A549 (cell line): ENCODE data around the gene CDC5L.

Experiments
- BHLHE40 ChIP-seq: IDR thresholded peaks from 2 replicates; pipeline ENCODE4 v1.6.1; 2012; ENCODE audit warnings: low read depth, low read length, inconsistent platforms
- CEBPB ChIP-seq, 2 experiments: fragments of >200 bp in 1 of 2; sonication (Bioruptor Twin) in 1 of 2; formaldehyde crosslinking in 1 of 2; IDR thresholded peaks; 2 replicates each; pipeline ENCODE4 v1.6.1; 2012 to 2016
- CTCF ChIP-seq: fragments of >200 bp; sonication (Bioruptor Twin); formaldehyde crosslinking; IDR thresholded peaks from 3 replicates; pipeline ENCODE4 v1.5.1; 2016
- EP300 ChIP-seq, 2 experiments: fragments of >200 bp; sonication (Bioruptor Twin); formaldehyde crosslinking; IDR thresholded peaks; 2 replicates in 1 of 2; 3 replicates in 1 of 2; pipeline ENCODE4 v1.6.1; 2016 to 2017
- FOXS1 ChIP-seq: fragments of 250-450 bp; sonication (Bioruptor Pico); IDR thresholded peaks from 2 replicates; pipeline ENCODE4 v1.5.0; 2020; ENCODE audit warnings: mild to moderate bottlenecking, moderate library complexity
- HOXA7 ChIP-seq: fragments of 250-450 bp; sonication (Bioruptor Pico); IDR thresholded peaks from 2 replicates; pipeline ENCODE4 v1.5.0; 2020; ENCODE audit warnings: mild to moderate bottlenecking, moderate library complexity
- JUN ChIP-seq, 2 experiments: fragments of >200 bp; sonication (Bioruptor Twin); formaldehyde crosslinking; IDR thresholded peaks; 2 replicates in 1 of 2; 3 replicates in 1 of 2; pipeline ENCODE4 v1.6.1; 2016 to 2017
- PHF8 ChIP-seq: fragments of 200-600 bp; sonication (generic); IDR thresholded peaks from 2 replicates; pipeline ENCODE4 v1.6.1; 2016; ENCODE audit warnings: low read depth, mild to moderate bottlenecking, antibody characterized with exemption, moderate library complexity, borderline replicate concordance
- POLR2A ChIP-seq: IDR thresholded peaks from 2 replicates; pipeline ENCODE4 v1.6.1; 2012; ENCODE audit warnings: mild to moderate bottlenecking, low read length
- REST ChIP-seq: fragments of 200-600 bp; sonication (generic); IDR thresholded peaks from 2 replicates; pipeline ENCODE4 v1.6.1; 2016; ENCODE audit warnings: antibody characterized with exemption, mild to moderate bottlenecking, moderate library complexity
- RFX5 ChIP-seq: fragments of 450-650 bp; IDR thresholded peaks from 2 replicates; pipeline ENCODE4 v1.7.1; 2014; ENCODE audit warnings: antibody characterized with exemption, mild to moderate bottlenecking, moderate library complexity

- TF ChIP-seq CTCF (no peak), RFX5 (no peak), POLR2A (no peak), PHF8 (no peak), REST (no peak), EP300 (IDR thresholded peaks at IDR 0.05) (no peak), FOXS1 (CRISPR knock-in tag) (no peak), HOXA7 (CRISPR knock-in tag) (no peak), BHLHE40 (no peak), JUN (IDR thresholded peaks at IDR 0.05) (no peak), CEBPB (IDR thresholded peaks at IDR 0.05) (no peak)
Measured at GRCh38 chr6:44442833-44443444, 55.4 kb downstream of the CDC5L start.
